ENCODE results near the gene BRS3. TPM values are rescaled to one million over a fixed set of nuclear protein-coding genes. Genes with fewer than 3 reads are reported as not detected.

The BRS3 gene
- total RNA-seq, 4 donors from 2014 or later, result not detected

DNA sequence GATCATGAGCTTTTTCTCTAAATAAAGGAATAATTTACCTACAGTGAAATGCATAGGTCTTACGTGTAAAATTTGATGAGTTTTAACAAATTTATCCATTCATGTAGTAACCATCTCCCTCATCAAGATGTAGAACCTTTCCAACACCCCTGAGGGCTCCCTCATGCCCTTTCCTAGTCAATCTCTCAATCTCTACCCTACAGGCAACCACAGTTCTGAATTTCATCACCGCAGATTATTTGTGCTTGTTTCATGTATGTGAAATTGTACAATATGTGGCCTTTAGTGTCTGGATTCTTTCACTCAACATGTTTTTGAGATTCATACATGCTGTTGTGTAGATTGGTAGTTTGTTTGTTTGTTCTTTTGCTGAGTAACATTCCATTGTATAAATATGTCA is 46.4 kb downstream of the BRS3 start:
- TF ChIP-seq, protein P1, sequence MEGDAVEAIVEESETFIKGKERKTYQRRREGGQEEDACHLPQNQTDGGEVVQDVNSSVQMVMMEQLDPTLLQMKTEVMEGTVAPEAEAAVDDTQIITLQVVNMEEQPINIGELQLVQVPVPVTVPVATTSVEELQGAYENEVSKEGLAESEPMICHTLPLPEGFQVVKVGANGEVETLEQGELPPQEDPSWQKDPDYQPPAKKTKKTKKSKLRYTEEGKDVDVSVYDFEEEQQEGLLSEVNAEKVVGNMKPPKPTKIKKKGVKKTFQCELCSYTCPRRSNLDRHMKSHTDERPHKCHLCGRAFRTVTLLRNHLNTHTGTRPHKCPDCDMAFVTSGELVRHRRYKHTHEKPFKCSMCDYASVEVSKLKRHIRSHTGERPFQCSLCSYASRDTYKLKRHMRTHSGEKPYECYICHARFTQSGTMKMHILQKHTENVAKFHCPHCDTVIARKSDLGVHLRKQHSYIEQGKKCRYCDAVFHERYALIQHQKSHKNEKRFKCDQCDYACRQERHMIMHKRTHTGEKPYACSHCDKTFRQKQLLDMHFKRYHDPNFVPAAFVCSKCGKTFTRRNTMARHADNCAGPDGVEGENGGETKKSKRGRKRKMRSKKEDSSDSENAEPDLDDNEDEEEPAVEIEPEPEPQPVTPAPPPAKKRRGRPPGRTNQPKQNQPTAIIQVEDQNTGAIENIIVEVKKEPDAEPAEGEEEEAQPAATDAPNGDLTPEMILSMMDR (IDR thresholded peaks at IDR 0.05), result no peak
- ATAC-seq (ENCODE audit: low FRiP score), result no peak
- no peak for DNase-seq (ENCODE audit: low spot score)

DNA sequence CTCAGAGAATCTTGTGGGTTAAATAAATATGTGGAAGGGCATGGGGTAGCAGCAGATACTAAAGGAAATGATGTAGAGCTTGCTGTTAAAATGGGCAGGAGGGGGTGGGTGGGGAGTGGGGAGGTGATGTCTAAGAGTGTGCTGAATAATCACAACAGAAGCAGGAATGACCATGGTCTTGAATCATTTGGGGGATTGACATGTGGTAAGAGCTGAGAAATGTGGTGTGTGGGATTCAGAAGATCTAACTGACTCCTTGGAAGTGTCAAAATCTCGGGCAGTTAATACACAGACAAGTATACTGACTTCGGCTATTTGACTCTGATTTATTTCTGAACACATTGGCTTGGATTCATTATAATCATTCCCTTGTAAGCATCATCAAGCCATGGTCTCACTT is 51.1 kb downstream of the BRS3 start:
- DNase-seq (ENCODE audit: low spot score) (no peak), ATAC-seq (ENCODE audit: low FRiP score) (no peak)
- TF ChIP-seq, protein P1 (IDR thresholded peaks at IDR 0.05), result no peak

DNA sequence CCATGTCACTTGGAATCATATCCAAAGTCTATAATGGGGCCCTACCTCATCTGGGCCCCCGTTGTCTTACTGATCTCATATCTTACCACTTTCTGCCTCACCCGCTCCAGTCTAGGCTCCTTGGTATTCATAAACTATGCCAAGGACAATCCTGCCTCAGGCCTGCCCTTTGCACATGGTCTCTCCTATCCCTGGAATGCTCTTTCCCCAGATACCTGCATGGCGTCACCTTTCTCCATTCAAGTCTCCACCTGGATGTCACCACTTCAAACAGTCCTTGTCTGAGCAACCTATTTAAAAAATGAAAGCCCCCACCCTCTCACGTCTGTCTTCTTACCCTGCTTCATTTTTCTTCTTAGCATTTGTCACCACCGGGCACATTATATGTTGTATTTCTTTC is 52.5 kb downstream of the BRS3 start:
- no peak for ATAC-seq (ENCODE audit: low FRiP score)
- TF ChIP-seq, protein P1 (IDR thresholded peaks at IDR 0.05), result no peak
- DNase-seq (ENCODE audit: low spot score), result no peak

DNA sequence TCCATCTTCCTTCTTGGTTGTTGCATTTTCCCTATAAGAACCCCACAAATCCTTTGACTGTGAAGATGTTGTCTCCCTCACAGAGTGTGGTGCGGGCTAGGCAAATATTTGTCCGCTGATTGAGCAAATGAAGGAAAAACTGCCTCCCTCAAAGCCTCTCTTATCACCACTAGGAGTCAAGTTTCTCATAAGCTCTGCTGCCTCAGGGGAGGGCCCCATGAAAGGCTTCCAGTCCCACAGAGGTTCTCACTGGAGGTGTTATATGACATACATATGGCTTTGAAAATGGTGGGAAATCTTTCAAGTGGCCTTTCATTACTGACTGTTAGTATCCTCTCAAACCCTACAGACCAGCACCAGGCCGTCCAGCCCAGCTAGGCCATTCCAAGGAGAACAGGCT is 53.5 kb downstream of the BRS3 start:
- TF ChIP-seq, protein P1 (IDR thresholded peaks at IDR 0.05), result no peak
- DNase-seq (ENCODE audit: low spot score), result no peak

DNA sequence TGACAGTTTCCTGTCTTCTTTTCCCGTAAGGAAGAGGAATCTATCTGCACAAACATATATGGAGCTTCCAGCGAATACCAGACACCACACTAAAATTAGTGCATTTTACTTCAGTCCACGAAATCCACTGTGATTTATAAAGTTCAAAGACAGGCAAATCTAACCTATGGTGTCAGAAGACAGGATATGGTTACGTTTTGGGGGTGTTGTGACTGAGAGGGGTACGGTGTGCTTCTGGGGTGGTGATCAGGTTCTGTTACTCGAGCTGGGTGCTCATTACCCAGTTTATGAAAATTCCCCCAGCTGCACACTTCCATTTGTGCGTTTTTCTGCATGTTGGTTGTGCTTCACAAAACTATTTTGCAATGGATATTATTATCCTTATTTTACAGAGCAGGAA is 54.5 kb downstream of the BRS3 start:
- DNase-seq (ENCODE audit: low spot score), result no peak
- TF ChIP-seq, protein P1 (IDR thresholded peaks at IDR 0.05), result no peak
- no peak for ATAC-seq (ENCODE audit: low FRiP score)

More for the DNA sequence above, 53.5 kb downstream of the BRS3 start:
- ATAC-seq (ENCODE audit: low FRiP score), result no peak

Other genes starting within 250 kb of the BRS3 start
- 10 to 100 TPM; 16.5 to 29.8 (median 23.2) TPM for gene MAP7D3, start 236.5 kb upstream of the BRS3 start, total RNA-seq
- under 1 TPM; under 0.01 to 0.38 (median 0.13) TPM for gene ADGRG4, start 187.0 kb upstream of the BRS3 start, total RNA-seq
- gene HTATSF1, start 9.6 kb downstream of the BRS3 start, total RNA-seq, result 10 to 100 TPM; 42.6 to 55.7 (median 49.2) TPM
- not detected for gene VGLL1, start 44.3 kb downstream of the BRS3 start, total RNA-seq
- 1 to 10 TPM in 1 of 4 donors, under 1 TPM in 2, not detected in 1; 0.36 to 1.4 (median 0.50) TPM for gene CD40LG, start 160.2 kb downstream of the BRS3 start, total RNA-seq

Data from omental fat pad (tissue), 4 donors.